ENCODE data around the gene EFCAB11.

Gene EFCAB11

GRCh38 chr14:89915114-89915878, 39.2 kb downstream of the EFCAB11 start:
- H3K4me3 ChIP-seq (replicated peaks in 1 of 2; ENCODE audit: low read depth in 2 of 2, low read length in 2 of 2), result no peak overlapping the region
- TF ChIP-seq, protein P1, sequence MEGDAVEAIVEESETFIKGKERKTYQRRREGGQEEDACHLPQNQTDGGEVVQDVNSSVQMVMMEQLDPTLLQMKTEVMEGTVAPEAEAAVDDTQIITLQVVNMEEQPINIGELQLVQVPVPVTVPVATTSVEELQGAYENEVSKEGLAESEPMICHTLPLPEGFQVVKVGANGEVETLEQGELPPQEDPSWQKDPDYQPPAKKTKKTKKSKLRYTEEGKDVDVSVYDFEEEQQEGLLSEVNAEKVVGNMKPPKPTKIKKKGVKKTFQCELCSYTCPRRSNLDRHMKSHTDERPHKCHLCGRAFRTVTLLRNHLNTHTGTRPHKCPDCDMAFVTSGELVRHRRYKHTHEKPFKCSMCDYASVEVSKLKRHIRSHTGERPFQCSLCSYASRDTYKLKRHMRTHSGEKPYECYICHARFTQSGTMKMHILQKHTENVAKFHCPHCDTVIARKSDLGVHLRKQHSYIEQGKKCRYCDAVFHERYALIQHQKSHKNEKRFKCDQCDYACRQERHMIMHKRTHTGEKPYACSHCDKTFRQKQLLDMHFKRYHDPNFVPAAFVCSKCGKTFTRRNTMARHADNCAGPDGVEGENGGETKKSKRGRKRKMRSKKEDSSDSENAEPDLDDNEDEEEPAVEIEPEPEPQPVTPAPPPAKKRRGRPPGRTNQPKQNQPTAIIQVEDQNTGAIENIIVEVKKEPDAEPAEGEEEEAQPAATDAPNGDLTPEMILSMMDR (IDR thresholded peaks at IDR 0.05; ENCODE audit: low read depth, low read length), result peak; percentile 90
- peak; percentile 83 to 89 for DNase-seq (ENCODE audit: low read depth in 2 of 2)

- TF ChIP-seq, protein P1 (IDR thresholded peaks at IDR 0.05; ENCODE audit: low read depth, low read length), result no peak
- DNase-seq (ENCODE audit: low read depth in 2 of 2), result peak; percentile 97 to 99
- no peak overlapping the region for H3K4me3 ChIP-seq (replicated peaks in 1 of 2; ENCODE audit: low read depth in 2 of 2, low read length in 2 of 2)
Observed at GRCh38 chr14:89912667-89913211, 41.8 kb downstream of the EFCAB11 start.

GRCh38 chr14:89912221-89912620, 42.3 kb downstream of the EFCAB11 start:
- no peak for DNase-seq (ENCODE audit: low read depth in 2 of 2)
- TF ChIP-seq, protein P1 (IDR thresholded peaks at IDR 0.05; ENCODE audit: low read depth, low read length), result no peak
- H3K4me3 ChIP-seq (replicated peaks in 1 of 2; ENCODE audit: low read depth in 2 of 2, low read length in 2 of 2), result no peak overlapping the region

GRCh38 chr14:89911010-89911919, 43.3 kb downstream of the EFCAB11 start:
- peak; percentile 46 to 75 for DNase-seq (ENCODE audit: low read depth in 2 of 2)
- TF ChIP-seq, protein P1 (IDR thresholded peaks at IDR 0.05; ENCODE audit: low read depth, low read length), result no peak

DNA sequence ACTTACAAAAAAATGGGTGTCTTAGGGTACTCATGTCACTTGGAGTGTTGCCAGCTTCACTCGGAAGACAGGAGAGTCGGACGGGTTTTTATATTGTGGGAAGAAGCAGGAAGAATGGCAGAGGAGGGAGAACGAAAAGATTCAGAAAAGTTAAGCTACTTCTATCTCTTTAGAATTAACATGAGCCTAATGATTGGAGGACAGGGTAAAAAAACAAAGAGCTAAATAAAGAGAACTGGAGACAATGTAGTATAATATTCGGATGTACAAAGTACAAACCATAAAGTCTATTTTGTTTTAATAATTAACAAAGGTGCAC, 43.9 kb downstream of the EFCAB11 start:
- no peak for DNase-seq (ENCODE audit: low read depth in 2 of 2)
- TF ChIP-seq, protein P1 (IDR thresholded peaks at IDR 0.05; ENCODE audit: low read depth, low read length), result no peak
- no peak overlapping the region for H3K4me3 ChIP-seq (replicated peaks in 1 of 2; ENCODE audit: low read depth in 2 of 2, low read length in 2 of 2)

More at GRCh38 chr14:89911010-89911919, 43.3 kb downstream of the EFCAB11 start:
- H3K4me3 ChIP-seq (replicated peaks in 1 of 2; ENCODE audit: low read depth in 2 of 2, low read length in 2 of 2), result no peak overlapping the region

DNA sequence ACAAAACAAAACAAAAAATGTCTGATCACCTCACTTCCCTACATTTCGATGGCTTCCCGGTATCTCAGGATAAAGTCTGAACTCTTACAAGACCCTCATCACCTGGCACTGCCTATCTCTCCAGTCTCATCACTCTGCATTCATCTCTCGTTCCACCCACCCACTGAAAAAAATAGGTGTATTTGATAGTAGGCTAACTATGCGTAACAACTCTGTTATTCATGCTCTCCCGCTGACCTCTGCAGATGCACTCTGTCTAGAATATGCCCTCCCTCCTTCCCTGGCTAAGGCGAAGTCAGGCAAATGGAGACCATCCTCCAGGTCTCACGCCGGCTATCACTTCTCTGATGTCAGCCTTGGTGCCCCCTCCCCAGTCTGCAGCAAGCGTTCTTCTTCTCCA, 44.9 kb downstream of the EFCAB11 start:
- TF ChIP-seq, protein P1 (IDR thresholded peaks at IDR 0.05; ENCODE audit: low read depth, low read length), result no peak
- H3K4me3 ChIP-seq (replicated peaks in 1 of 2; ENCODE audit: low read depth in 2 of 2, low read length in 2 of 2), result no peak overlapping the region
- no peak for DNase-seq (ENCODE audit: low read depth in 2 of 2)
